Natural killer cell (primary cell): ENCODE measurements around the gene AOAH. TPM values are rescaled to one million over a fixed set of nuclear protein-coding genes. Genes with fewer than 3 reads are reported as not detected.

ENCODE experiments used
- ATAC-seq, 3 donors: fragments of 150-1000 bp in 2 of 3; fragments of 200-7000 bp in 1 of 3; cut with Tn5 transposase; 1 replicate in 1 of 3; 2 replicates in 2 of 3; pipeline ENCODE4 v1.10.0; 2021; ENCODE audit warnings: mild to moderate bottlenecking in 2 of 3, moderate library complexity in 2 of 3
- DNase-seq, 2 donors: peaks; one replicate each; pipeline versions ENCODE4 v3.0.0 to v3.0.0-alpha.2; 2013 to 2021; ENCODE audit warnings: mixed read lengths in 1 of 2
- H3K27ac ChIP-seq: one replicate; pipeline ENCODE4 v1.5.1; 2013; ENCODE audit warnings: mild to moderate bottlenecking, low read length
- H3K27me3 ChIP-seq: one replicate; pipeline ENCODE4 v1.6.1; 2013; ENCODE audit warnings: low read length; ENCODE audit not compliant: control insufficient read depth, insufficient read depth
- H3K36me3 ChIP-seq: one replicate; pipeline ENCODE4 v1.6.1; 2013; ENCODE audit warnings: low read length; ENCODE audit not compliant: control insufficient read depth, insufficient read depth
- H3K4me1 ChIP-seq: one replicate; pipeline ENCODE4 v1.6.1; 2013; ENCODE audit warnings: low read length; ENCODE audit not compliant: control insufficient read depth, insufficient read depth
- H3K4me3 ChIP-seq: one replicate; pipeline ENCODE4 v1.5.1; 2013; ENCODE audit warnings: low read length
- H3K9me3 ChIP-seq: one replicate; pipeline ENCODE4 v1.6.1; 2013; ENCODE audit warnings: low read length; ENCODE audit not compliant: control insufficient read depth, insufficient read depth
- H3K27ac Mint-ChIP-seq, 2 donors: one replicate each; pipeline ENCODE4 v1.8.0; 2022; ENCODE audit warnings: mild to moderate bottlenecking in 2 of 2, mixed read lengths in 2 of 2, moderate library complexity in 1 of 2
- H3K27me3 Mint-ChIP-seq, 2 donors: one replicate each; pipeline ENCODE4 v1.8.0; 2022; ENCODE audit warnings: low read depth in 2 of 2, mixed read lengths in 2 of 2
- H3K36me3 Mint-ChIP-seq: one replicate; pipeline ENCODE4 v1.8.0; 2022; ENCODE audit warnings: mixed read lengths
- H3K4me1 Mint-ChIP-seq, 2 donors: one replicate each; pipeline ENCODE4 v1.8.0; 2022; ENCODE audit warnings: mixed read lengths in 2 of 2
- H3K4me3 Mint-ChIP-seq: one replicate; pipeline ENCODE4 v1.8.0; 2022; ENCODE audit warnings: mild to moderate bottlenecking, moderate library complexity, mixed read lengths
- H3K9me3 Mint-ChIP-seq, 2 donors: one replicate each; pipeline ENCODE4 v1.8.0; 2022; ENCODE audit warnings: mixed read lengths in 2 of 2
- WGBS: methylation state at CpG from one replicate; pipeline ENCODE4 v1.1.7; 2013; ENCODE audit warnings: missing lambda C conversion rate; ENCODE audit not compliant: insufficient coverage; 5-methylcytosine and 5-hydroxymethylcytosine counted together
- intact Hi-C: fragments of 100-400 bp; cut with micrococcal nuclease; formaldehyde crosslinking; loops from one replicate; pipeline ENCODE4 v1.14.2; 2022
- total RNA-seq, 4 donors: library from RNA; stranded (reverse); fragments of 120-200 nt in 1 of 4; gene quantifications; one replicate each; pipeline versions ENCODE4 v1.2.3 to v1.2.4, GENCODE V29; 2013 to 2022
- TF ChIP-seq, protein P1 (sequence below): fragments of 200-600 bp; IDR thresholded peaks from one replicate; pipeline ENCODE4 v1.8.0; 2022; ENCODE audit warnings: antibody characterized with exemption

Gene AOAH
- total RNA-seq, 3 donors from 2014 or later (not counting 1 experiment from before 2014, with no cell fraction given): 263 to 403 (median 312) TPM

DNA sequence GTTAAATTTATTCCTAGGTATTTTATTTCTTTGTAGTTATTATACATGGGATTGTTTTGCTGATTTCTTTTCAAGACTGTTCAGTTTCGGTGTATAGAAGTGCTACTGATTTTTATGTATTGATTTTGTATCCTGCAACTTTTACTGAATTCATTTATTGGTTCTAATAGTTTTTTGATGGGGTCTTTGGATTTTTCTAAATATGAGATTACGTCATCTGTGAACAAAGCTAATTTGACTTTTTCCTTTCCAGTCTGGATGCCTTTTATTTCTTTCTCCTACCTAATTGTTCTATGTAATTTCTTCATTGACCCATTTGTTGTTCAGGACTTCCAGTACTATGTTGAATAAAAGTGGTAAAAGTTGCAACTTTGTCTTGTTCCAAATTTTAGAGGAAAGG, 5.8 kb upstream of the AOAH start:
- intact Hi-C loops: no loop called here
- no peaks in the 10 kb centered on the region for H3K27me3 ChIP-seq
- TF ChIP-seq, protein P1, sequence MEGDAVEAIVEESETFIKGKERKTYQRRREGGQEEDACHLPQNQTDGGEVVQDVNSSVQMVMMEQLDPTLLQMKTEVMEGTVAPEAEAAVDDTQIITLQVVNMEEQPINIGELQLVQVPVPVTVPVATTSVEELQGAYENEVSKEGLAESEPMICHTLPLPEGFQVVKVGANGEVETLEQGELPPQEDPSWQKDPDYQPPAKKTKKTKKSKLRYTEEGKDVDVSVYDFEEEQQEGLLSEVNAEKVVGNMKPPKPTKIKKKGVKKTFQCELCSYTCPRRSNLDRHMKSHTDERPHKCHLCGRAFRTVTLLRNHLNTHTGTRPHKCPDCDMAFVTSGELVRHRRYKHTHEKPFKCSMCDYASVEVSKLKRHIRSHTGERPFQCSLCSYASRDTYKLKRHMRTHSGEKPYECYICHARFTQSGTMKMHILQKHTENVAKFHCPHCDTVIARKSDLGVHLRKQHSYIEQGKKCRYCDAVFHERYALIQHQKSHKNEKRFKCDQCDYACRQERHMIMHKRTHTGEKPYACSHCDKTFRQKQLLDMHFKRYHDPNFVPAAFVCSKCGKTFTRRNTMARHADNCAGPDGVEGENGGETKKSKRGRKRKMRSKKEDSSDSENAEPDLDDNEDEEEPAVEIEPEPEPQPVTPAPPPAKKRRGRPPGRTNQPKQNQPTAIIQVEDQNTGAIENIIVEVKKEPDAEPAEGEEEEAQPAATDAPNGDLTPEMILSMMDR: no peak
- H3K4me3 Mint-ChIP-seq: no peak overlapping the region
- H3K4me1 ChIP-seq: peaks cover 26% of the 10 kb centered on the region
- ATAC-seq (no peak), DNase-seq (no peak)
- no peak overlapping the region for H3K27ac ChIP-seq
- no peaks in the 10 kb centered on the region for H3K9me3 Mint-ChIP-seq
- WGBS: 100% methylated on average over 1 of the region's 2 CpGs
- peaks cover 52 to 53% of the 10 kb centered on the region in 2 donors for H3K4me1 Mint-ChIP-seq
- no peak overlapping the region for H3K4me3 ChIP-seq
- H3K27ac Mint-ChIP-seq: peak overlapping the region in 1 of 2 donors; percentile 20
- no peaks in the 10 kb centered on the region for H3K36me3 ChIP-seq
- H3K9me3 ChIP-seq: no peaks in the 10 kb centered on the region
- no peaks in the 10 kb centered on the region for H3K27me3 Mint-ChIP-seq
- peaks cover 11% of the 10 kb centered on the region for H3K36me3 Mint-ChIP-seq

DNA sequence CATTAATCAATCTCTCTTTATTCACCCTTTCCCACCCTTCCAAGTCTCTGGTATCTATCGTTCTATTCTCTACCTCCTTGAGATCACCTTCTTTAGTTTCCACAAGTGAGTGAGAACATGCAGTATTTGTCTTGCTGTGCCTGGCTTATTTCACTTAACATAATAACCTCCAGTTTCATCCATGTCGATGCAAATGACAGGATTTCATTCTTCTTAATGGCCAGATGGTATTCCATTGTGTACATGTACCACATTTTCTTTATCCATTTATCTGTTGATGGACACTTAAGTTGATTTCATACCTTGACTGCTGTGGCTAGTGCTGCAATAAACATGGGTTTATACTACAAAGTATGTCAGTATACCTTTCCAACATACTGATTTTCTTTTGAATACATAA, 3.8 kb upstream of the AOAH start:
- intact Hi-C loops: no loop called here
- no peak for ATAC-seq
- no peaks in the 10 kb centered on the region for H3K9me3 ChIP-seq
- H3K27me3 ChIP-seq: no peaks in the 10 kb centered on the region
- H3K36me3 Mint-ChIP-seq: peaks cover 18% of the 10 kb centered on the region
- peaks cover 58 to 62% of the 10 kb centered on the region in 2 donors for H3K4me1 Mint-ChIP-seq
- H3K27me3 Mint-ChIP-seq: no peaks in the 10 kb centered on the region
- DNase-seq: no peak
- peak overlapping the region; percentile 90 for H3K27ac Mint-ChIP-seq
- 100% methylated on average over 2 of the region's 2 CpGs for WGBS
- H3K4me1 ChIP-seq: peaks cover 30% of the 10 kb centered on the region
- TF ChIP-seq, protein P1: no peak
- H3K4me3 Mint-ChIP-seq: no peak overlapping the region
- H3K36me3 ChIP-seq: no peaks in the 10 kb centered on the region
- no peaks in the 10 kb centered on the region for H3K9me3 Mint-ChIP-seq
- no peak overlapping the region for H3K27ac ChIP-seq
- no peak overlapping the region for H3K4me3 ChIP-seq

DNA sequence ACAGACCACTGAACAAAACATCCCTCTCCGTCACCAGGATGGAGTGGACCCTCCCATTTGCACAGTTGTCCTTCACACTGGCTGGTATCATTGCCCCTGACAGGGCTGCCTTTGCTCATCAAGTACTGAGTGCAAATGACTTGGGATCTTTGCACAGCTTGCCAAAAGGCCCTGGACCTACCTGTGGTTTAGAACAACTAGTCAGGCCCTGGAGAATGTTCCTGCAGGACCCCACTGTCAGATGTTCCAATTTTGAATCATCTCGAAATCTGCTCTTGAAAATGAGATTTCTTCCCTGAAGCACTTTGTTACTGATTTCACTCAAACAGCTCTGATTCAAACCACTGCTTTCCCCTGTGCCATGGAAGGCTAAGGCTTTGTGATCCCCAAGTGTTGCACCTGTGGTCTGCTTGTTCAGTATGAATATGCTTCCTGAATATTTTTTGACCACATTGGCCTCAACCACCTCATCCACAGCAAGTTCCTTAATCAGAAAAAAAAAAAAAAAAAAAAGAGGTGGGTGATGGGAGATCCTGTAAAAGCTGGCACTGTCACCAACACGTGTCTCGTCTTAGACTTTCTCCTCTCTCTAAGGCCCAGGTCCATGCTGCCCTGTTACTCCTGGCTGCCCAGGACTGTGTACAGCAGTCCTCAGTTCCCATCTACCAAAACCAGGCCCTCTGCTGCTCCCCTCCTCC, 2.7 kb upstream of the AOAH start:
- intact Hi-C loops: no loop called here
- WGBS: 40% methylated on average over 4 of the region's 4 CpGs
- Mint-ChIP-seq H3K27me3 (no peaks in the 10 kb centered on the region), H3K36me3 (peaks cover 20% of the 10 kb centered on the region), H3K9me3 (no peaks in the 10 kb centered on the region), H3K27ac (peak overlapping the region; percentile 90), H3K4me3 (peak overlapping the region; percentile 17), H3K4me1 (peaks cover 66 to 70% of the 10 kb centered on the region in 2 donors)
- H3K4me1 ChIP-seq: peaks cover 30% of the 10 kb centered on the region
- H3K27me3 ChIP-seq: no peaks in the 10 kb centered on the region
- no peaks in the 10 kb centered on the region for H3K36me3 ChIP-seq
- peak in 1 of 3 donors; percentile 2 for ATAC-seq
- no peaks in the 10 kb centered on the region for H3K9me3 ChIP-seq
- DNase-seq: peak in 1 of 2 donors; percentile 40
- H3K4me3 ChIP-seq: no peak overlapping the region
- TF ChIP-seq, protein P1: no peak
- H3K27ac ChIP-seq: peak overlapping the region; percentile 75
